ENCODE data around the gene TSHZ2. TPM values are rescaled to one million over a fixed set of nuclear protein-coding genes. Genes with fewer than 3 reads are reported as not detected.

TSHZ2 gene
- total RNA-seq, 4 donors from 2014 or later: 1.9 to 12.9 (median 5.0) TPM

GRCh38 chr20:52993076-52993475 is 20.9 kb downstream of the TSHZ2 start:
- intact Hi-C loops (cut with DNase I; ENCODE audit: low total_unique reads) (no loop called here), in situ Hi-C loops (cut with MboI; ENCODE audit: low pct_ligation_motif_present in 1 of 4, low pct_unique_long_range_greater_than_20kb in 1 of 4, low sequenced_read_pairs in 3 of 4) (no loop called here)
- H3K27ac ChIP-seq: peak overlapping the region in 3 of 4 donors; percentile 19 to 48 (median 32)

GRCh38 chr20:52994184-52994970 is 22.2 kb downstream of the TSHZ2 start:
- H3K27ac ChIP-seq: peak overlapping the region in 1 of 4 donors; percentile 48
- peaks cover 0 to 7% (median 0%) of the 10 kb centered on the region in 4 donors for H3K4me1 ChIP-seq
- DNase-seq: no peak
- intact Hi-C loops (cut with DNase I; ENCODE audit: low total_unique reads) (no loop called here), in situ Hi-C loops (cut with MboI; ENCODE audit: low pct_ligation_motif_present in 1 of 4, low pct_unique_long_range_greater_than_20kb in 1 of 4, low sequenced_read_pairs in 3 of 4) (no loop called here)
- H3K27me3 ChIP-seq: no peaks in the 10 kb centered on the region
- no peaks in the 10 kb centered on the region for H3K36me3 ChIP-seq
- WGBS, 2 donors (ENCODE audit: low coverage in 1 of 2): 66 to 78% methylated on average over 6 to 10 of the region's 10 CpGs
- H3K9me3 ChIP-seq: no peaks in the 10 kb centered on the region
- TF ChIP-seq CTCF (IDR thresholded peaks at IDR 0.05): no peak
- H3K4me3 ChIP-seq: no peak overlapping the region

More at GRCh38 chr20:52993076-52993475, 20.9 kb downstream of the TSHZ2 start:
- TF ChIP-seq EP300 (IDR thresholded peaks at IDR 0.05; ENCODE audit: low read depth) (no peak), CTCF (IDR thresholded peaks at IDR 0.05) (no peak), POLR2AphosphoS5 (IDR thresholded peaks at IDR 0.05) (no peak), POLR2A (IDR thresholded peaks at IDR 0.05) (no peak)
- H3K4me1 ChIP-seq: peaks cover 0 to 7% (median 0%) of the 10 kb centered on the region in 4 donors
- no peaks in the 10 kb centered on the region for H3K9me3 ChIP-seq
- no peaks in the 10 kb centered on the region for H3K36me3 ChIP-seq
- H3K27me3 ChIP-seq: no peaks in the 10 kb centered on the region
- no peak overlapping the region for H3K4me3 ChIP-seq
- WGBS, 2 donors (ENCODE audit: low coverage in 1 of 2): 20 to 22% methylated on average over 3 of the region's 3 CpGs
- no peak for DNase-seq

GRCh38 chr20:52996130-52996529 is 24.0 kb downstream of the TSHZ2 start:
- WGBS, 2 donors (ENCODE audit: low coverage in 1 of 2): 94 to 100% methylated on average over 1 of the region's 1 CpG
- Histone ChIP-seq H3K9me3 (no peaks in the 10 kb centered on the region), H3K4me1 (peaks cover 0 to 7% (median 0%) of the 10 kb centered on the region in 4 donors), H3K27ac (no peak overlapping the region), H3K36me3 (no peaks in the 10 kb centered on the region), H3K27me3 (no peaks in the 10 kb centered on the region), H3K4me3 (no peak overlapping the region)
- intact Hi-C loops (cut with DNase I; ENCODE audit: low total_unique reads): no loop called here
- in situ Hi-C loops (cut with MboI; ENCODE audit: low pct_ligation_motif_present in 1 of 4, low pct_unique_long_range_greater_than_20kb in 1 of 4, low sequenced_read_pairs in 3 of 4): no loop called here
- TF ChIP-seq POLR2A (IDR thresholded peaks at IDR 0.05) (no peak), POLR2AphosphoS5 (IDR thresholded peaks at IDR 0.05) (no peak), CTCF (IDR thresholded peaks at IDR 0.05) (no peak), EP300 (IDR thresholded peaks at IDR 0.05; ENCODE audit: low read depth) (no peak)
- DNase-seq: no peak

GRCh38 chr20:52996658-52997057 is 24.5 kb downstream of the TSHZ2 start:
- TF ChIP-seq EP300 (IDR thresholded peaks at IDR 0.05; ENCODE audit: low read depth) (no peak), POLR2A (IDR thresholded peaks at IDR 0.05) (no peak), POLR2AphosphoS5 (IDR thresholded peaks at IDR 0.05) (no peak), CTCF (IDR thresholded peaks at IDR 0.05) (no peak)
- DNase-seq: no peak
- Histone ChIP-seq H3K27me3 (no peaks in the 10 kb centered on the region), H3K36me3 (no peaks in the 10 kb centered on the region), H3K4me3 (no peak overlapping the region), H3K27ac (no peak overlapping the region), H3K4me1 (peaks cover 0 to 7% (median 0%) of the 10 kb centered on the region in 4 donors), H3K9me3 (no peaks in the 10 kb centered on the region)
- intact Hi-C loops (cut with DNase I; ENCODE audit: low total_unique reads) (no loop called here), in situ Hi-C loops (cut with MboI; ENCODE audit: low pct_ligation_motif_present in 1 of 4, low pct_unique_long_range_greater_than_20kb in 1 of 4, low sequenced_read_pairs in 3 of 4) (no loop called here)
- WGBS, 2 donors (ENCODE audit: low coverage in 1 of 2): 77 to 100% methylated on average over 1 to 6 of the region's 6 CpGs
